GM13977 (cell line): ENCODE data around the gene ST7.
"Not testable (repeated sequence)": the region's sequence is repeated elsewhere in the genome, so short reads cannot be mapped to it uniquely, and the experiment has no call there.

Experiments
- DNase-seq: peaks from one replicate; pipeline ENCODE4 v3.0.0; 2012; ENCODE audit warnings: low spot score
- CTCF ChIP-seq: IDR thresholded peaks from 2 replicates; pipeline ENCODE4 v1.5.1; 2012; ENCODE audit warnings: mild to moderate bottlenecking, control low read depth; ENCODE audit not compliant: insufficient read depth; ENCODE audit errors: extremely low read depth, missing control alignments
- in situ Hi-C: fragments of 300-500 bp; cut with MboI; formaldehyde crosslinking; loops from one replicate; pipeline ENCODE4 v1.12.0; 2022; ENCODE audit warnings: low sequenced_read_pairs, low pct_unique_long_range_greater_than_20kb, mixed read lengths, inconsistent platforms; ENCODE audit not compliant: unreplicated experiment

ST7 gene

GRCh38 chr7:117021366-117021765, 68.1 kb downstream of the ST7 start:
- DNase-seq: no peak
- in situ Hi-C loops: no loop called here
- no peak for TF ChIP-seq CTCF

- TF ChIP-seq CTCF: no peak
- in situ Hi-C loops: no loop called here
- no peak for DNase-seq
These were observed 68.7 kb downstream of the ST7 start for GRCh38 chr7:117021986-117022385.

GRCh38 chr7:117023325-117023854, 70.1 kb downstream of the ST7 start:
- in situ Hi-C loops: no loop called here
- no peak for TF ChIP-seq CTCF
- no peak for DNase-seq

GRCh38 chr7:117024811-117025210, 71.5 kb downstream of the ST7 start:
- no peak for TF ChIP-seq CTCF
- in situ Hi-C loops: no loop called here
- DNase-seq: no peak

GRCh38 chr7:117025891-117026290, 72.6 kb downstream of the ST7 start:
- in situ Hi-C loops: no loop called here
- DNase-seq: no peak
- no peak for TF ChIP-seq CTCF

GRCh38 chr7:117030346-117030745, 77.0 kb downstream of the ST7 start:
- in situ Hi-C loops, DNase-seq: not testable (repeated sequence)

- DNase-seq, in situ Hi-C loops: not testable (repeated sequence)
These were observed 77.5 kb downstream of the ST7 start for GRCh38 chr7:117030793-117031192.

GRCh38 chr7:117032810-117033209, 79.5 kb downstream of the ST7 start:
- in situ Hi-C loops: no loop called here
- no peak for DNase-seq
- no peak for TF ChIP-seq CTCF
